GM15510 (cell line): Measurements from ENCODE around the gene CHP1.

Experiments used
- POLR2A ChIP-seq: IDR thresholded peaks from 3 replicates; pipeline ENCODE4 v1.6.1; 2011; ENCODE audit warnings: borderline replicate concordance; ENCODE audit not compliant: insufficient read length; ENCODE audit errors: extremely low read depth

CHP1 gene

GRCh38 chr15:41230650-41231421 lies at the start of gene CHP1, which contains the start of gene EXD1:
TSS of gene CHP1 (plus strand) at chr15:41231268. CDS start at chr15:41231383, 115 bp downstream.
TSS of gene EXD1 (minus strand) at chr15:41230757. CDS start at chr15:41226575, 4,182 bp downstream.
- TF ChIP-seq POLR2A, result peak; percentile 77

GRCh38 chr15:41182266-41182665 lies 48.8 kb upstream of the CHP1 start:
- TF ChIP-seq POLR2A, result no peak

- TF ChIP-seq POLR2A, result no peak
Observed at GRCh38 chr15:41183581-41183980, 47.5 kb upstream of the CHP1 start.

GRCh38 chr15:41194444-41194843 lies 36.6 kb upstream of the CHP1 start:
- no peak for TF ChIP-seq POLR2A

GRCh38 chr15:41199470-41199869 lies 31.6 kb upstream of the CHP1 start:
- TF ChIP-seq POLR2A, result no peak

- TF ChIP-seq POLR2A, result no peak
Observed at GRCh38 chr15:41203395-41203794, 27.7 kb upstream of the CHP1 start.

GRCh38 chr15:41205315-41205714 lies 25.8 kb upstream of the CHP1 start:
- no peak for TF ChIP-seq POLR2A

GRCh38 chr15:41207687-41208448 lies 23.2 kb upstream of the CHP1 start:
- no peak for TF ChIP-seq POLR2A

- no peak for TF ChIP-seq POLR2A
Observed at GRCh38 chr15:41215708-41216107, 15.4 kb upstream of the CHP1 start.

- no peak for TF ChIP-seq POLR2A
Observed at GRCh38 chr15:41218851-41219250, 12.2 kb upstream of the CHP1 start.

GRCh38 chr15:41219381-41219780 lies 11.7 kb upstream of the CHP1 start:
- no peak for TF ChIP-seq POLR2A

- no peak for TF ChIP-seq POLR2A
Observed at GRCh38 chr15:41230345-41230649, 771 bp upstream of the CHP1 start.

- no peak for TF ChIP-seq POLR2A
Observed at GRCh38 chr15:41231422-41232226, 556 bp downstream of the CHP1 start.

- TF ChIP-seq POLR2A, result no peak
Observed at GRCh38 chr15:41233367-41233771, 2.3 kb downstream of the CHP1 start.

GRCh38 chr15:41235929-41236328 lies 4.9 kb downstream of the CHP1 start:
- no peak for TF ChIP-seq POLR2A
